ENCODE data around the gene AZU1.
"Not testable (repeated sequence)": the region's sequence is repeated elsewhere in the genome, so short reads cannot be mapped to it uniquely, and the experiment has no call there.

Gene AZU1

GRCh38 chr19:845707-846521 lies 18.3 kb downstream of the AZU1 start:
- Histone ChIP-seq H3K27ac (ENCODE audit: low read depth, low read length) (no peak overlapping the region), H3K4me1 (ENCODE audit: control insufficient read depth, low read length) (peaks cover 15% of the 10 kb centered on the region), H3F3A (ENCODE audit: control insufficient read depth, insufficient read depth) (no peaks in the 10 kb centered on the region), H3K4me3 (ENCODE audit: low read length) (no peak overlapping the region), H4K20me1 (ENCODE audit: control insufficient read depth, insufficient read depth, low read depth, low read length) (no peaks in the 10 kb centered on the region), H3K4me2 (ENCODE audit: low read length) (no peak overlapping the region), H3K9me3 (ENCODE audit: control insufficient read depth, insufficient read depth, low read length) (no peaks in the 10 kb centered on the region), H3K36me3 (ENCODE audit: control insufficient read depth, low read length) (no peaks in the 10 kb centered on the region), H3K27me3 (ENCODE audit: control insufficient read depth, low read length) (peaks cover 12% of the 10 kb centered on the region), H3K9me2 (replicated peaks; ENCODE audit: control insufficient read depth, low read length) (no peaks in the 10 kb centered on the region), H3K79me2 (ENCODE audit: control insufficient read depth, low read length) (no peaks in the 10 kb centered on the region)
- TF ChIP-seq EZH2phosphoT487 (IDR thresholded peaks at IDR 0.05; ENCODE audit: borderline replicate concordance, low read length), result no peak
- TF ChIP-seq, protein P1, sequence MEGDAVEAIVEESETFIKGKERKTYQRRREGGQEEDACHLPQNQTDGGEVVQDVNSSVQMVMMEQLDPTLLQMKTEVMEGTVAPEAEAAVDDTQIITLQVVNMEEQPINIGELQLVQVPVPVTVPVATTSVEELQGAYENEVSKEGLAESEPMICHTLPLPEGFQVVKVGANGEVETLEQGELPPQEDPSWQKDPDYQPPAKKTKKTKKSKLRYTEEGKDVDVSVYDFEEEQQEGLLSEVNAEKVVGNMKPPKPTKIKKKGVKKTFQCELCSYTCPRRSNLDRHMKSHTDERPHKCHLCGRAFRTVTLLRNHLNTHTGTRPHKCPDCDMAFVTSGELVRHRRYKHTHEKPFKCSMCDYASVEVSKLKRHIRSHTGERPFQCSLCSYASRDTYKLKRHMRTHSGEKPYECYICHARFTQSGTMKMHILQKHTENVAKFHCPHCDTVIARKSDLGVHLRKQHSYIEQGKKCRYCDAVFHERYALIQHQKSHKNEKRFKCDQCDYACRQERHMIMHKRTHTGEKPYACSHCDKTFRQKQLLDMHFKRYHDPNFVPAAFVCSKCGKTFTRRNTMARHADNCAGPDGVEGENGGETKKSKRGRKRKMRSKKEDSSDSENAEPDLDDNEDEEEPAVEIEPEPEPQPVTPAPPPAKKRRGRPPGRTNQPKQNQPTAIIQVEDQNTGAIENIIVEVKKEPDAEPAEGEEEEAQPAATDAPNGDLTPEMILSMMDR (IDR thresholded peaks at IDR 0.05; ENCODE audit: low read depth, low read length, poor library complexity, severe bottlenecking), result no peak

- Histone ChIP-seq H4K20me1 (ENCODE audit: control insufficient read depth, insufficient read depth, low read depth, low read length) (no peaks in the 10 kb centered on the region), H3K36me3 (ENCODE audit: control insufficient read depth, low read length) (no peaks in the 10 kb centered on the region), H3K9me3 (ENCODE audit: control insufficient read depth, insufficient read depth, low read length) (no peaks in the 10 kb centered on the region), H3K4me3 (ENCODE audit: low read length) (no peak overlapping the region), H3K27ac (ENCODE audit: low read depth, low read length) (no peak overlapping the region), H3K79me2 (ENCODE audit: control insufficient read depth, low read length) (no peaks in the 10 kb centered on the region), H3K27me3 (ENCODE audit: control insufficient read depth, low read length) (peaks cover 12% of the 10 kb centered on the region), H3K4me2 (ENCODE audit: low read length) (no peak overlapping the region), H3K9me2 (replicated peaks; ENCODE audit: control insufficient read depth, low read length) (no peaks in the 10 kb centered on the region), H3K4me1 (ENCODE audit: control insufficient read depth, low read length) (peaks cover 15% of the 10 kb centered on the region), H3F3A (ENCODE audit: control insufficient read depth, insufficient read depth) (no peaks in the 10 kb centered on the region)
- TF ChIP-seq, protein P1 (IDR thresholded peaks at IDR 0.05; ENCODE audit: low read depth, low read length, poor library complexity, severe bottlenecking), result no peak
- TF ChIP-seq EZH2phosphoT487 (IDR thresholded peaks at IDR 0.05; ENCODE audit: borderline replicate concordance, low read length), result no peak
Measured at GRCh38 chr19:848386-848921, 20.8 kb downstream of the AZU1 start.

- not testable (repeated sequence) for H4K20me1 ChIP-seq (ENCODE audit: control insufficient read depth, insufficient read depth, low read depth, low read length); H3K27ac ChIP-seq (ENCODE audit: low read depth, low read length); H3K36me3 ChIP-seq (ENCODE audit: control insufficient read depth, low read length); H3K4me3 ChIP-seq (ENCODE audit: low read length); H3K4me2 ChIP-seq (ENCODE audit: low read length); H3K9me3 ChIP-seq (ENCODE audit: control insufficient read depth, insufficient read depth, low read length); H3F3A ChIP-seq (ENCODE audit: control insufficient read depth, insufficient read depth); H3K9me2 ChIP-seq (replicated peaks; ENCODE audit: control insufficient read depth, low read length); H3K79me2 ChIP-seq (ENCODE audit: control insufficient read depth, low read length)
- Histone ChIP-seq H3K27me3 (ENCODE audit: control insufficient read depth, low read length) (peaks cover 12% of the 10 kb centered on the region), H3K4me1 (ENCODE audit: control insufficient read depth, low read length) (peaks cover 15% of the 10 kb centered on the region)
Measured at GRCh38 chr19:849195-849594, 21.6 kb downstream of the AZU1 start.
